IMR-90 (cell line): ENCODE data around the gene MAPKAPK2. TPM values are rescaled to one million over a fixed set of nuclear protein-coding genes. Genes with fewer than 3 reads are reported as not detected.

ENCODE experiments used
- ATAC-seq: fragments of 200-7000 bp; cut with Tn5 transposase; 2 replicates; pipeline ENCODE4 v1.9.1; 2020; ENCODE audit warnings: low read depth, mild to moderate bottlenecking, moderate library complexity
- BruUV-seq: library from RNA; stranded (reverse); fragments of 400-500 nt; replicated peaks from 2 replicates; lab custom pipeline; 2021; lab: Mats Ljungman, UMichigan
- CTCF ChIA-PET: fragments of 300-600 bp; formaldehyde crosslinking; extraction: SDS; loops from one replicate; lab custom pipeline; 2021; ENCODE audit warnings: antibody characterized with exemption; lab: Yijun Ruan, JAX
- POLR2A ChIA-PET: fragments of 300-600 bp; sonication (Branson Sonifier 250); formaldehyde crosslinking; loops from one replicate; lab custom pipeline; 2022; ENCODE audit warnings: antibody characterized with exemption; ENCODE audit not compliant: unreplicated experiment; lab: Charles Lee
- DNase-seq: peaks from one replicate; pipeline ENCODE4 v3.0.0; 2013
- H2AFZ ChIP-seq: replicated peaks from 2 replicates; pipeline ENCODE3; 2013; ENCODE audit warnings: low read length, mild to moderate bottlenecking; ENCODE audit not compliant: poor library complexity
- H2AK5ac ChIP-seq: 2 replicates; pipeline ENCODE4 v1.6.1; 2013; ENCODE audit warnings: low read depth, low read length, inconsistent platforms
- H2AK9ac ChIP-seq: replicated peaks from 2 replicates; pipeline ENCODE3; 2013; ENCODE audit warnings: mild to moderate bottlenecking, low read depth, low read length, moderate library complexity; ENCODE audit not compliant: poor library complexity
- H2BK120ac ChIP-seq: 2 replicates; pipeline ENCODE4 v1.6.1; 2013; ENCODE audit warnings: low read depth, low read length, inconsistent platforms
- H2BK15ac ChIP-seq: 3 replicates; pipeline ENCODE4 v1.6.1; 2013; ENCODE audit warnings: low read depth, low read length, inconsistent platforms
- H2BK20ac ChIP-seq: 2 replicates; pipeline ENCODE4 v1.6.1; 2013; ENCODE audit warnings: low read depth, mild to moderate bottlenecking, inconsistent platforms, low read length, moderate library complexity
- H2BK5ac ChIP-seq: 2 replicates; pipeline ENCODE4 v1.6.1; 2013; ENCODE audit warnings: mild to moderate bottlenecking, low read depth, low read length, inconsistent platforms; ENCODE audit not compliant: poor library complexity, severe bottlenecking
- H3K14ac ChIP-seq: replicated peaks from 2 replicates; pipeline ENCODE4 v1.6.1; 2013; ENCODE audit warnings: low read depth, low read length, inconsistent platforms
- H3K18ac ChIP-seq: 2 replicates; pipeline ENCODE4 v1.6.1; 2013; ENCODE audit warnings: low read depth, low read length, control low read depth
- H3K23ac ChIP-seq: 2 replicates; pipeline ENCODE4 v1.6.1; 2013; ENCODE audit warnings: low read depth, low read length, inconsistent platforms
- H3K27ac ChIP-seq: 2 replicates; pipeline ENCODE4 v1.5.1; 2013; ENCODE audit warnings: mild to moderate bottlenecking, control low read depth, low read length; ENCODE audit not compliant: insufficient read depth
- H3K27me3 ChIP-seq: 2 replicates; pipeline ENCODE4 v1.6.1; 2013; ENCODE audit warnings: low read length; ENCODE audit not compliant: control insufficient read depth, insufficient read depth
- H3K36me3 ChIP-seq: 2 replicates; pipeline ENCODE4 v1.6.1; 2013; ENCODE audit warnings: low read length, mixed read lengths; ENCODE audit not compliant: control insufficient read depth, insufficient read depth
- H3K4ac ChIP-seq: 2 replicates; pipeline ENCODE4 v1.6.1; 2013; ENCODE audit warnings: low read depth, low read length, inconsistent platforms
- H3K4me1 ChIP-seq: 2 replicates; pipeline ENCODE4 v1.6.1; 2013; ENCODE audit warnings: low read length, mixed read lengths; ENCODE audit not compliant: control insufficient read depth, insufficient read depth
- H3K4me2 ChIP-seq: 2 replicates; pipeline ENCODE4 v1.6.1; 2013; ENCODE audit warnings: low read depth, mild to moderate bottlenecking, control low read depth, low read length, moderate library complexity
- H3K4me3 ChIP-seq: 2 replicates; pipeline ENCODE4 v1.5.1; 2013; ENCODE audit warnings: low read depth, mild to moderate bottlenecking, control low read depth, low read length, moderate library complexity; ENCODE audit not compliant: insufficient read depth
- H3K56ac ChIP-seq: 2 replicates; pipeline ENCODE4 v1.6.1; 2013; ENCODE audit warnings: low read length, inconsistent platforms; ENCODE audit not compliant: insufficient read depth; ENCODE audit errors: extremely low read depth
- H3K79me1 ChIP-seq, 2 experiments: 2 replicates each; pipeline ENCODE4 v1.6.1; 2013; ENCODE audit warnings: low read length in 2 of 2, inconsistent platforms in 1 of 2, low read depth in 1 of 2
- H3K9ac ChIP-seq: 2 replicates; pipeline ENCODE4 v1.6.1; 2013; ENCODE audit warnings: low read depth, low read length, control low read depth
- H3K9me1 ChIP-seq: 2 replicates; pipeline ENCODE4 v1.6.1; 2013; ENCODE audit warnings: low read length, inconsistent platforms; ENCODE audit not compliant: insufficient read depth
- H3K9me3 ChIP-seq: 2 replicates; pipeline ENCODE4 v1.6.1; 2013; ENCODE audit warnings: low read length; ENCODE audit not compliant: control insufficient read depth, insufficient read depth
- H4K20me1 ChIP-seq: 2 replicates; pipeline ENCODE4 v1.6.1; 2013; ENCODE audit warnings: low read length, inconsistent platforms; ENCODE audit not compliant: insufficient read depth
- H4K5ac ChIP-seq: 2 replicates; pipeline ENCODE4 v1.6.1; 2013; ENCODE audit warnings: mild to moderate bottlenecking, low read depth, low read length, control low read depth
- H4K8ac ChIP-seq, 2 experiments: 2 replicates each; pipeline ENCODE4 v1.6.1; 2013; ENCODE audit warnings: low read depth in 2 of 2, low read length in 2 of 2, control low read depth in 1 of 2, inconsistent platforms in 1 of 2
- H4K91ac ChIP-seq: 2 replicates; pipeline ENCODE4 v1.6.1; 2013; ENCODE audit warnings: low read depth, low read length, inconsistent platforms; ENCODE audit not compliant: insufficient read depth
- BHLHE40 ChIP-seq: fragments of 150-350 bp; IDR thresholded peaks from 2 replicates; pipeline ENCODE4 v1.6.1; 2016; ENCODE audit warnings: mild to moderate bottlenecking, low read depth, low read length
- CEBPB ChIP-seq: IDR thresholded peaks from 2 replicates; pipeline ENCODE4 v1.6.1; 2012; ENCODE audit warnings: low read depth, low read length, improper control_type of control experiment
- FOS ChIP-seq: fragments of 150-350 bp; IDR thresholded peaks from 2 replicates; pipeline ENCODE4 v1.6.1; 2016; ENCODE audit warnings: low read depth, low read length
- MAFK ChIP-seq: IDR thresholded peaks from 2 replicates; pipeline ENCODE4 v1.6.1; 2012; ENCODE audit warnings: low read depth, low read length, improper control_type of control experiment
- MAZ ChIP-seq: IDR thresholded peaks from 2 replicates; pipeline ENCODE4 v1.6.1; 2012; ENCODE audit warnings: low read depth, mild to moderate bottlenecking, low read length, improper control_type of control experiment, moderate library complexity, borderline replicate concordance
- WGBS, 2 experiments: methylation state at CpG; one replicate each; pipeline versions ENCODE4 v1.1.5 to v1.1.7; 2013; ENCODE audit warnings: missing lambda C conversion rate in 2 of 2; ENCODE audit not compliant: insufficient read length in 1 of 2; ENCODE audit errors: extremely low coverage in 2 of 2; 5-methylcytosine and 5-hydroxymethylcytosine counted together
- dilution Hi-C: fragments of 300-500 bp; cut with HindIII; formaldehyde crosslinking; loops from one replicate; pipeline ENCODE4 v1.14.3; 2018; ENCODE audit warnings: low sequenced_read_pairs; ENCODE audit not compliant: unreplicated experiment
- in situ Hi-C: fragments of 300-500 bp; cut with MboI; formaldehyde crosslinking; loops from 3 replicates; pipeline ENCODE4 v1.14.3; 2019; ENCODE audit warnings: low sequenced_read_pairs, inconsistent platforms, mixed read lengths
- intact Hi-C: fragments of 100-400 bp; cut with micrococcal nuclease; formaldehyde crosslinking; loops from 2 replicates; pipeline ENCODE4 v1.10.0; 2022
- polyA plus RNA-seq, 3 experiments: library from polyadenylated mRNA; depleted of rRNA; stranded (reverse); fragments of >200 nt; gene quantifications; 2 replicates each; pipeline ENCODE4 v1.2.3, GENCODE V29; 2012; ENCODE audit warnings: low replicate concordance in 1 of 3
- total RNA-seq: library from RNA; depleted of rRNA; stranded (reverse); fragments of >200 nt; gene quantifications from 2 replicates; pipeline ENCODE4 v1.2.3, GENCODE V29; 2012
- TF ChIP-seq, protein P1 (sequence below): conservative IDR thresholded peaks from 2 replicates; pipeline ENCODE4 v1.5.1; 2012; ENCODE audit warnings: mild to moderate bottlenecking, low read depth, low read length, improper control_type of control experiment
- TF ChIP-seq, protein P2 (sequence below): fragments of 150-350 bp; IDR thresholded peaks from 2 replicates; pipeline ENCODE4 v1.6.1; 2016; ENCODE audit warnings: low read depth, mild to moderate bottlenecking, low read length, moderate library complexity, borderline replicate concordance
- TF ChIP-seq, protein P3 (sequence below): fragments of 150-350 bp; IDR thresholded peaks from 2 replicates; pipeline ENCODE4 v1.6.1; 2017; ENCODE audit warnings: mild to moderate bottlenecking, antibody characterized with exemption, low read length, low read depth

Gene MAPKAPK2
- total and polyA plus RNA-seq, 2 of the 4 experiments (the other 2 are of a cell fraction) = 56.5 to 66.4 TPM

DNA sequence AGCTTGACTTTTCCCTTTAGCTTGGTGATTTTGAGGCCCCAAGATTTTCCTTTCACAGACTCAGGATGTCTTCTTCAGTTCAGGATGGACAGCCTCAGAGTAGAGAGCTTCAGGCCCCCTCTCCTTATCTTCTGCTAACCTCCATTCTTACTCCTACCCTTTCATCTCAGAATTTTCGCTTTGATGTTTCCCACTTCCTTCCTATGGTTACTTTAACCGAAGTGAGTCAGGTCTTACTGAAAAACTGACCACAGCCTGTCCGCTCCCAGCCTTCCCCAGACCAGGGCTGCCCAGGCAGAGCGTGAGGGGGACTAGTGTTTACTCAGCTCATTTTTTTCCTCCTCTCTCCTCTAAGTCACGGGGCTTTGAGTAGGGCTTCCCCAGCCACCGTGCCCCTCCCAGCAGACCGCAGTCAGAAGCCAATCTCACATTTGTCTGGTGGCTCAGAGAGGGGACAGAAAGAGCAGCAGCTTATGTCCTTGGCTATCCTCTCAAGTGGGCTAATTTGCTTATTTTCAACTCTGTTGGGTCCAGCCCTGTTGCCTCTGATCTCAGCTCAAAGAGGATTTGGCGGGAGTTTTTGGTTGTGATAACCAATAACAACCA, 81.6 kb downstream of the MAPKAPK2 start:
- WGBS, 2 experiments = 0% methylated on average over 1 of the region's 8 CpGs; no CpG with 5 or more reads in 1 of the 2 experiments
- ATAC-seq = peak; percentile 98

More for the DNA sequence above, 81.6 kb downstream of the MAPKAPK2 start:
- Histone ChIP-seq H3K79me1 (no peaks in the 10 kb centered on the region), H4K5ac (no peak overlapping the region), H4K8ac (peak overlapping the region in 1 of 2 experiments; percentile 18; a peak in 1 of 4 replicates), H2BK5ac (no peak overlapping the region), H3K27ac (peak overlapping the region; percentile 13; the same call in 1 of the 2 replicates), H2BK120ac (peak overlapping the region; percentile 75), H3K14ac (peak overlapping the region; percentile 47; the same call in 1 of the 2 replicates), H4K20me1 (no peaks in the 10 kb centered on the region), H3K9me3 (peaks cover 2% of the 10 kb centered on the region; the same call in 1 of the 2 replicates), H2AFZ (peak overlapping the region; percentile 79), H2BK20ac (peak overlapping the region; percentile 70; the same call in 1 of the 2 replicates), H3K36me3 (no peaks in the 10 kb centered on the region), H4K91ac (no peak overlapping the region; the same call in 1 of the 2 replicates), H3K4me1 (peaks cover 3% of the 10 kb centered on the region), H3K56ac (no peak overlapping the region), H3K4me2 (peak overlapping the region; percentile 19), H3K23ac (no peak overlapping the region; the same call in 1 of the 2 replicates), H2AK9ac (no peak overlapping the region), H3K18ac (no peak overlapping the region), H2BK15ac (peak overlapping the region; percentile 81; the same call in 2 of the 3 replicates), H3K4ac (peak overlapping the region; percentile 54), H3K9ac (no peak overlapping the region), H3K4me3 (no peak overlapping the region), H3K27me3 (peaks cover 2% of the 10 kb centered on the region; the same call in 1 of the 2 replicates), H2AK5ac (peak overlapping the region; percentile 6; the same call in 1 of the 2 replicates), H3K9me1 (no peaks in the 10 kb centered on the region; the same call in 1 of the 2 replicates)
- POLR2A ChIA-PET = interaction anchor here (1.1 kb wide), 1 partner anchor 11 kb away, joined by 3 read pairs; no protein-coding TSS in a partner anchor
- in situ Hi-C loops = no loop called here
- CTCF ChIA-PET = no interaction called here
- BruUV-seq = no TSS peak
- intact Hi-C loops = no loop called here
- TF ChIP-seq, protein P1, sequence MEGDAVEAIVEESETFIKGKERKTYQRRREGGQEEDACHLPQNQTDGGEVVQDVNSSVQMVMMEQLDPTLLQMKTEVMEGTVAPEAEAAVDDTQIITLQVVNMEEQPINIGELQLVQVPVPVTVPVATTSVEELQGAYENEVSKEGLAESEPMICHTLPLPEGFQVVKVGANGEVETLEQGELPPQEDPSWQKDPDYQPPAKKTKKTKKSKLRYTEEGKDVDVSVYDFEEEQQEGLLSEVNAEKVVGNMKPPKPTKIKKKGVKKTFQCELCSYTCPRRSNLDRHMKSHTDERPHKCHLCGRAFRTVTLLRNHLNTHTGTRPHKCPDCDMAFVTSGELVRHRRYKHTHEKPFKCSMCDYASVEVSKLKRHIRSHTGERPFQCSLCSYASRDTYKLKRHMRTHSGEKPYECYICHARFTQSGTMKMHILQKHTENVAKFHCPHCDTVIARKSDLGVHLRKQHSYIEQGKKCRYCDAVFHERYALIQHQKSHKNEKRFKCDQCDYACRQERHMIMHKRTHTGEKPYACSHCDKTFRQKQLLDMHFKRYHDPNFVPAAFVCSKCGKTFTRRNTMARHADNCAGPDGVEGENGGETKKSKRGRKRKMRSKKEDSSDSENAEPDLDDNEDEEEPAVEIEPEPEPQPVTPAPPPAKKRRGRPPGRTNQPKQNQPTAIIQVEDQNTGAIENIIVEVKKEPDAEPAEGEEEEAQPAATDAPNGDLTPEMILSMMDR = no peak
- TF ChIP-seq MAZ = peak; percentile 72
- no peak for TF ChIP-seq CEBPB
- TF ChIP-seq FOS = peak; percentile 80
- TF ChIP-seq MAFK = peak; percentile 46; the same call in 1 of the 2 replicates
- peak; percentile 76 for TF ChIP-seq BHLHE40
- TF ChIP-seq, protein P2, sequence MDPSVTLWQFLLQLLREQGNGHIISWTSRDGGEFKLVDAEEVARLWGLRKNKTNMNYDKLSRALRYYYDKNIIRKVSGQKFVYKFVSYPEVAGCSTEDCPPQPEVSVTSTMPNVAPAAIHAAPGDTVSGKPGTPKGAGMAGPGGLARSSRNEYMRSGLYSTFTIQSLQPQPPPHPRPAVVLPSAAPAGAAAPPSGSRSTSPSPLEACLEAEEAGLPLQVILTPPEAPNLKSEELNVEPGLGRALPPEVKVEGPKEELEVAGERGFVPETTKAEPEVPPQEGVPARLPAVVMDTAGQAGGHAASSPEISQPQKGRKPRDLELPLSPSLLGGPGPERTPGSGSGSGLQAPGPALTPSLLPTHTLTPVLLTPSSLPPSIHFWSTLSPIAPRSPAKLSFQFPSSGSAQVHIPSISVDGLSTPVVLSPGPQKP = no peak
- TF ChIP-seq, protein P3, sequence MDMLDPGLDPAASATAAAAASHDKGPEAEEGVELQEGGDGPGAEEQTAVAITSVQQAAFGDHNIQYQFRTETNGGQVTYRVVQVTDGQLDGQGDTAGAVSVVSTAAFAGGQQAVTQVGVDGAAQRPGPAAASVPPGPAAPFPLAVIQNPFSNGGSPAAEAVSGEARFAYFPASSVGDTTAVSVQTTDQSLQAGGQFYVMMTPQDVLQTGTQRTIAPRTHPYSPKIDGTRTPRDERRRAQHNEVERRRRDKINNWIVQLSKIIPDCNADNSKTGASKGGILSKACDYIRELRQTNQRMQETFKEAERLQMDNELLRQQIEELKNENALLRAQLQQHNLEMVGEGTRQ = peak; percentile 66
- DNase-seq = peak; percentile 93
- dilution Hi-C loops = no loop called here
